PC-9 (cell line): ENCODE results near the gene SLC25A47. TPM values are rescaled to one million over a fixed set of nuclear protein-coding genes. Genes with fewer than 3 reads are reported as not detected.

Source experiments
- BruUV-seq: library from RNA; stranded (reverse); fragments of 400-500 nt; replicated peaks from 2 replicates; lab custom pipeline; 2021; lab: Mats Ljungman, UMichigan
- CTCF ChIA-PET: fragments of 300-600 bp; sonication (Branson Sonifier 250); formaldehyde crosslinking; loops from one replicate; lab custom pipeline; 2022; ENCODE audit warnings: antibody characterized with exemption; lab: Charles Lee
- POLR2A ChIA-PET: fragments of 300-600 bp; sonication (Branson Sonifier 250); formaldehyde crosslinking; loops from one replicate; lab custom pipeline; 2022; ENCODE audit warnings: antibody characterized with exemption; ENCODE audit not compliant: unreplicated experiment; lab: Charles Lee
- DNase-seq, 2 experiments: peaks; one replicate each; pipeline versions ENCODE4 v3.0.0 to v3.0.0-alpha.2; 2015 to 2022; ENCODE audit warnings: mixed read lengths in 1 of 2
- H2AFZ ChIP-seq: fragments of 200-600 bp; sonication (generic); 2 replicates; pipeline ENCODE4 v1.8.1; 2017; ENCODE audit warnings: antibody characterized with exemption
- H3F3A ChIP-seq: fragments of 200-600 bp; sonication (generic); 2 replicates; pipeline ENCODE4 v1.8.1; 2017; ENCODE audit warnings: antibody characterized with exemption, mild to moderate bottlenecking, low read depth; ENCODE audit not compliant: insufficient read depth
- H3K27ac ChIP-seq: fragments of 200-600 bp; sonication (generic); 2 replicates; pipeline ENCODE4 v1.6.1; 2016; ENCODE audit warnings: mixed run types
- H3K27me3 ChIP-seq: fragments of 200-600 bp; sonication (generic); 2 replicates; pipeline ENCODE4 v1.6.1; 2016; ENCODE audit warnings: low read depth, mixed run types; ENCODE audit not compliant: insufficient read depth
- H3K36me3 ChIP-seq: fragments of 200-600 bp; sonication (generic); 2 replicates; pipeline ENCODE4 v1.6.1; 2016; ENCODE audit warnings: low read depth, mixed run types
- H3K4me1 ChIP-seq: fragments of 200-600 bp; sonication (generic); replicated peaks from 2 replicates; pipeline ENCODE4 v1.6.1; 2016; ENCODE audit warnings: mixed run types; ENCODE audit not compliant: insufficient read depth
- H3K4me2 ChIP-seq: fragments of 200-600 bp; sonication (generic); 2 replicates; pipeline ENCODE4 v1.6.1; 2017; ENCODE audit warnings: mixed run types
- H3K4me3 ChIP-seq: fragments of 200-600 bp; sonication (generic); 2 replicates; pipeline ENCODE4 v1.6.1; 2016; ENCODE audit warnings: mixed run types
- H3K79me2 ChIP-seq: fragments of 200-600 bp; sonication (generic); 2 replicates; pipeline ENCODE4 v1.6.1; 2017; ENCODE audit warnings: low read depth, mixed run types
- H3K9me2 ChIP-seq: fragments of 200-600 bp; sonication (generic); 2 replicates; pipeline ENCODE4 v1.8.1; 2017; ENCODE audit warnings: mild to moderate bottlenecking; ENCODE audit not compliant: insufficient read depth
- H3K9me3 ChIP-seq: fragments of 200-600 bp; sonication (generic); 2 replicates; pipeline ENCODE4 v1.8.1; 2016; ENCODE audit warnings: low read depth; ENCODE audit not compliant: insufficient read depth
- H4K20me1 ChIP-seq: fragments of 200-600 bp; sonication (generic); 2 replicates; pipeline ENCODE4 v1.8.1; 2017; ENCODE audit not compliant: insufficient read depth
- EZH2 ChIP-seq: fragments of 200-600 bp; sonication (generic); IDR thresholded peaks from 2 replicates; pipeline ENCODE4 v1.8.0; 2017; ENCODE audit warnings: antibody characterized with exemption, low read depth
- intact Hi-C: fragments of 100-400 bp; cut with micrococcal nuclease; formaldehyde crosslinking; loops from one replicate; pipeline ENCODE4 v1.10.0; 2022; ENCODE audit not compliant: unreplicated experiment
- total RNA-seq: library from RNA; stranded (reverse); gene quantifications from 2 replicates; pipeline ENCODE4 v1.2.3, GENCODE V29; 2021
- TF ChIP-seq, protein P1 (sequence below): fragments of 200-600 bp; sonication (generic); conservative IDR thresholded peaks from 2 replicates; pipeline ENCODE4 v1.6.1; 2017; ENCODE audit warnings: mixed run types, antibody characterized with exemption, mild to moderate bottlenecking, moderate library complexity

The SLC25A47 gene
- total RNA-seq, 1 experiment from 2014 or later = not detected

DNA sequence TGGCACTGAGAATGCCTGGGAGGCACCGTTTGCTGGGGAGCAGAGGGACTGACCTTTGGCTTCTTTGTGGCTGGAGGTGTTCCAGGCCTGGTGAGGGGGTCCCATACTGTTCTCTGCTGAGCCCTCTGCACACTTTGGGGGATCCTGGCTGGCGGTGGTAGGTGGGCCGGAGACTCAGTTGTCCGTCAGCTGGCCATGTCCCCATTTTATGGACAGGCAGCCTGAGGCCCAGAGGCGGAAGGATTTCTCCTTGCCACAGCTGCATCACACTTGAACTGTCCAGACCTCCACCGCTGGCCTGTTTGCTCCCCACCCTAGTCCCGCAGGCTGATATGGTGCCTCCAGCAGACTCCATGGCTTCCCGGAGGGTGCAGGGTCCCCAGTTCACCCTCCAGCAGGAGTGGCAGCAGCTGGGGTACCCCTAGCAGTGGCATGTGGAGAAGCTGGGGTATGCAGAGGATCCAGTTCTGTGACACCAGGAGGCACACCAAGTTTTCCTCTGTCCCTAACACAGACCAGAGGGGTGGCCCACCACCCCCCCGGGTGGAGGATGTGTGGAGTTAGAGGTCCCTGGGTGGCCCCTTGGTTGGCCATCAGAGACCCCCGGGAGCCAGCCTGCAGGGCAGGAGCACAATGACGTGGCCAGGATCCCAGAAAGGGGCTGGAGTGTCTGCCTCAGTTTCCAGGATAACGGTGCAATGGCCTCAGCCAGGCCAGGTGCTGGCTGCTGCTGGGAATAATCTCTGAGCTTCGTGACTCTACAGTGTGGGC lies 31.6 kb upstream of the SLC25A47 start:
- intact Hi-C loops = no loop called here
- no peaks in the 10 kb centered on the region for H3K9me3 ChIP-seq
- ChIA-PET POLR2A (no interaction called here), CTCF (interaction anchor here (0.6 kb wide), 2 partner anchors 336 to 972 kb away, joined by 3 to 4 read pairs; no protein-coding TSS in a partner anchor)
- no peaks in the 10 kb centered on the region for H3F3A ChIP-seq
- no TSS peak for BruUV-seq
- no peak overlapping the region for H3K4me3 ChIP-seq
- no peak overlapping the region for H2AFZ ChIP-seq
- H3K4me1 ChIP-seq = no peaks in the 10 kb centered on the region
- H3K27me3 ChIP-seq = no peaks in the 10 kb centered on the region
- TF ChIP-seq EZH2 = no peak
- TF ChIP-seq, protein P1, sequence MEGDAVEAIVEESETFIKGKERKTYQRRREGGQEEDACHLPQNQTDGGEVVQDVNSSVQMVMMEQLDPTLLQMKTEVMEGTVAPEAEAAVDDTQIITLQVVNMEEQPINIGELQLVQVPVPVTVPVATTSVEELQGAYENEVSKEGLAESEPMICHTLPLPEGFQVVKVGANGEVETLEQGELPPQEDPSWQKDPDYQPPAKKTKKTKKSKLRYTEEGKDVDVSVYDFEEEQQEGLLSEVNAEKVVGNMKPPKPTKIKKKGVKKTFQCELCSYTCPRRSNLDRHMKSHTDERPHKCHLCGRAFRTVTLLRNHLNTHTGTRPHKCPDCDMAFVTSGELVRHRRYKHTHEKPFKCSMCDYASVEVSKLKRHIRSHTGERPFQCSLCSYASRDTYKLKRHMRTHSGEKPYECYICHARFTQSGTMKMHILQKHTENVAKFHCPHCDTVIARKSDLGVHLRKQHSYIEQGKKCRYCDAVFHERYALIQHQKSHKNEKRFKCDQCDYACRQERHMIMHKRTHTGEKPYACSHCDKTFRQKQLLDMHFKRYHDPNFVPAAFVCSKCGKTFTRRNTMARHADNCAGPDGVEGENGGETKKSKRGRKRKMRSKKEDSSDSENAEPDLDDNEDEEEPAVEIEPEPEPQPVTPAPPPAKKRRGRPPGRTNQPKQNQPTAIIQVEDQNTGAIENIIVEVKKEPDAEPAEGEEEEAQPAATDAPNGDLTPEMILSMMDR = no peak
- no peak overlapping the region for H3K27ac ChIP-seq
- no peaks in the 10 kb centered on the region for H3K9me2 ChIP-seq
- DNase-seq = no peak
- no peaks in the 10 kb centered on the region for H3K79me2 ChIP-seq
- H4K20me1 ChIP-seq = no peaks in the 10 kb centered on the region
- no peaks in the 10 kb centered on the region for H3K36me3 ChIP-seq
- no peak overlapping the region for H3K4me2 ChIP-seq

- no peaks in the 10 kb centered on the region for H3K4me1 ChIP-seq
- no peaks in the 10 kb centered on the region for H3K79me2 ChIP-seq
- DNase-seq = no peak
- H2AFZ ChIP-seq = no peak overlapping the region
- H3K27me3 ChIP-seq = no peaks in the 10 kb centered on the region
- no peaks in the 10 kb centered on the region for H3K9me3 ChIP-seq
- H3K4me3 ChIP-seq = no peak overlapping the region
- intact Hi-C loops = no loop called here
- no peak for TF ChIP-seq EZH2
- TF ChIP-seq, protein P1 = no peak
- no peak overlapping the region for H3K4me2 ChIP-seq
- H3K36me3 ChIP-seq = no peaks in the 10 kb centered on the region
- BruUV-seq = no TSS peak
- H3K9me2 ChIP-seq = no peaks in the 10 kb centered on the region
- H4K20me1 ChIP-seq = no peaks in the 10 kb centered on the region
- H3K27ac ChIP-seq = no peak overlapping the region
- POLR2A ChIA-PET = no interaction called here
- H3F3A ChIP-seq = no peaks in the 10 kb centered on the region
- CTCF ChIA-PET = no interaction called here
Measured at GRCh38 chr14:100292301-100292775, 30.8 kb upstream of the SLC25A47 start.

GRCh38 chr14:100292776-100293461 lies 30.2 kb upstream of the SLC25A47 start:
- TF ChIP-seq, protein P1 = no peak
- no peak for TF ChIP-seq EZH2
- ChIA-PET CTCF (no interaction called here), POLR2A (no interaction called here)
- H3K9me2 ChIP-seq = no peaks in the 10 kb centered on the region
- H3K4me3 ChIP-seq = no peak overlapping the region
- H2AFZ ChIP-seq = no peak overlapping the region
- H3K9me3 ChIP-seq = no peaks in the 10 kb centered on the region
- H3K36me3 ChIP-seq = no peaks in the 10 kb centered on the region
- H3K4me1 ChIP-seq = no peaks in the 10 kb centered on the region
- no peak overlapping the region for H3K4me2 ChIP-seq
- no peaks in the 10 kb centered on the region for H3F3A ChIP-seq
- BruUV-seq = no TSS peak
- no peaks in the 10 kb centered on the region for H4K20me1 ChIP-seq
- no peak for DNase-seq
- H3K79me2 ChIP-seq = no peaks in the 10 kb centered on the region
- intact Hi-C loops = no loop called here
- no peak overlapping the region for H3K27ac ChIP-seq
- no peaks in the 10 kb centered on the region for H3K27me3 ChIP-seq
